ENCODE results near the gene SURF6.
"Not testable (repeated sequence)": the region's sequence is repeated elsewhere in the genome, so short reads cannot be mapped to it uniquely, and the experiment has no call there.

SURF6 gene

DNA sequence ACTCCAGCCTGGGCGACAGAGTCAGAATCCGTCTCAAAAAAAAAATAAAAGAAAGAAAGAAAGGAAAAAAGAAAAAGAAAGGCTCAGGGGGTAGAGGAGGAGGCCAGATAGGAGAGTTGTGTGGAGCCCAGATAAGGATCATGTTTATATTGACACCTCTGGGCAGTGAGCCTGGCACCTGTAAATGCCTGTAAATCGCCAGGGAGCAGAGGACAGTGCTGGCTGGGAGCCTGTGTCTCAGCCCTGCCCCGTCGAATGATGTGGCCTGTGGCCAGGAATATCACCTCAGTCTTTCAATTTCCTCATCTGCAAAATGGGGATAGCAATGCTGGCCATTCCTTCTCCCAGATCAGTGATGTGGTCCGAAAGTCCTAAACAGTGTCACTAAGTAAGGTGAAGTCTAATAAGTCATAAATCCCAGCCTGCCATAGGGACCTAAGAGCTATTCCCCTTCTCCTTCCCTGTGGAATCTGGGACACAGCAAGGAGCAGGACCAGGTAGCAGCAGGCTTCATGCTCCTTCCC, 50.7 kb downstream of the SURF6 start:
- no peak for DNase-seq (ENCODE audit: low spot score)

DNA sequence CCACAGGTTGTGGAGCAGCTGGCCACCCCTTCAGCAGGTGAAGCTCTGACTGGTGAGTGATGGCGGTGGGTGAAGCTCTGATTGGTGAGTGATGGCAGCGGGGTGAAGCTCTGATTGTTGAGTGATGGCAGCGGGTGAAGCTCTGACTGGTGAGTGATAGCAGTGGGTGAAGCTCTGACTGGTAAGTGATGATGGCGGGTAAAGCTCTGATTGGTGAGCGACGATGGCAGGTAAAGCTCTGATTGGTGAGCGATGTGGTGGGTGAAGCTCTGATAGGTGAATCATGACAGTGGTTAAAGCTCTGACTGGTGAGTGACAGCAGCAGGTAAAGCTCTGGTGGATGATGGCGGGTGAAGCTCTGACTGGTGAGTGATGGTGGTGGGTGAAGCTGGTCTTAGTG, 51.6 kb downstream of the SURF6 start:
- DNase-seq (ENCODE audit: low spot score), result no peak

DNA sequence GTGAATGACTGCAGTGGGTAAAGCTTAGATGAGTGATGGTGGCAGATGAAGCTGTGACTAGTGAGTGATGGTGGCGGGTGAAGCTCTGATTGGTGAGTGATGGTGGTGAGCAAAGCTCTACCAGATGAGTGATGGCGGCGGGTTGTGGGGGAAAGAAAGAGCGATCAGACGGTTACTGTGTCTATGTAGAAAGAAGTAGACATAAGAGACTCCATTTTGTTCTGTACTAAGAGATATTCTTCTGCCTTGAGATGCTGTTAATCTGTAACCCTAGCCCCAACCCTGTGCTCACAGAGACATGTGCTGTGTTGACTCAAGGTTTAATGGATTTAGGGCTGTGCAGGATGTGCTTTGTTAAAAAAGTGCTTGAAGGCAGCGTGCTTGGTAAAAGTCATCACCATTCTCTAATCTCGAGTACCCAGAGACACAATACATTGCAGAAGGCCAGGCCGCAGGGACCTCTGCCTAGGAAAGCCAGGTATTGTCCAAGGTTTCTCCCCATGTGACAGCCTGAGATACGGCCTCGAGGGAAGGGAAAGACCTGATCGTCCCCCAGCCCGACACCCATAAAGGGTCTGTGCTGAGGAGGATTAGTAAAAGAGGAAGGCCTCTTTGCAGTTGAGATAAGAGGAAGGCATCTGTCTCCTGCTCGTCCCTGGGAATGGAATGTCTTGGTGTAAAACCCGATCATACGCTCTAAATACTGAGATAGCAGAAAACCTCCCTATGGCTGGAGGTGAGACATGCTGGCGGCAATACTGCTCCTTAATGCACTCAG, 52.5 kb downstream of the SURF6 start:
- not testable (repeated sequence) for DNase-seq (ENCODE audit: low spot score)

DNA sequence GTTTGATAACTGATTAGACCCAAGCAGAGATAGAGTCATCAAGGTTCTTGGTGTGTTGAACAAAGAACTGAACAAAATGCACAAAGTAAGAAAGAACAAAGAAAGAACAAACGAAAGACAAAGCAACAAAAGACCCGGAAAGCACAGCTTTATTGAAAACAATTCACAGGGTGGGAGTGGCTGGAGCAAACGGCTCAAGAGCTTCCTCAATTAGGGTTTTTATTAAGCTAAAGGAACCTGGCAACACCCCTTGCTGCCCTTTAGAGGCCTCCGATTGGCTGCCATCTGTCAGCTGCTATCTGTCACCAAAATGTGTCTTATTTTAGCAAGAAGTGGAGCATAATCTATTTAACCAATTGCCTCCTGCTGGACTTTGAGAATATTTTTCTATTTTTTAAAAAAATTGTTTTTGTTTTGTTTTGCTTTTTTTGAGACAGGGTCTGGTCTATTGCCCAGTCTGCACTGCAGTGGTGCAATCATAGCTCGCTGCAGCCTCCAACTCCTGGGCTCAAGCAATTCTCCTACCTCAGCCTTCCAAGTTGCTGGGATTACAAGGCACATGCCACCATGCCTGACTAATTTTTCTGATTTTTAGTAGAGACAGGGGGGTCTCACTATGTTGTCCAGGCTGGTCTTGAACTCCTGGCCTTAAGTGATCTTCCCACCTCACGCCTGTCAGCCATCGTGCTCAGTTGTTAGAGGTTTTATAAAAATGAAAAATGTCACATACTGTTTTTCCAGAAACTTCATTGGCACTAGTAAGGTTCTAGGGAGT, 53.3 kb downstream of the SURF6 start:
- peak; percentile 43 for DNase-seq (ENCODE audit: low spot score)

- DNase-seq (ENCODE audit: low spot score), result no peak
These were observed 55.6 kb downstream of the SURF6 start for GRCh38 chr9:133280392-133280791.
